Activated CD8-positive, alpha-beta memory T cell treated with anti-CD3 and anti-CD28 coated beads, Interleukin-2, amount 50 U/mL, for 24 hours (primary cell): ENCODE measurements around the gene PACRG.
"Not testable (repeated sequence)": the region's sequence is repeated elsewhere in the genome, so short reads cannot be mapped to it uniquely, and the experiment has no call there.

Source experiments
- DNase-seq: peaks from one replicate; pipeline ENCODE4 v3.0.0-alpha.2; 2020; ENCODE audit errors: extremely low read depth

Gene PACRG

GRCh38 chr6:162941128-162941527 is 213.4 kb downstream of the PACRG start:
- no peak for DNase-seq

- DNase-seq = no peak
Measured at GRCh38 chr6:162942866-162943265, 215.1 kb downstream of the PACRG start.

- no peak for DNase-seq
Measured at GRCh38 chr6:162943369-162943768, 215.6 kb downstream of the PACRG start.

- DNase-seq = no peak
Measured at GRCh38 chr6:162951164-162951743, 223.5 kb downstream of the PACRG start.

- no peak for DNase-seq
Measured at GRCh38 chr6:162952423-162952822, 224.6 kb downstream of the PACRG start.

GRCh38 chr6:162957062-162957461 is 229.3 kb downstream of the PACRG start:
- no peak for DNase-seq

- DNase-seq = no peak
Measured at GRCh38 chr6:162960679-162961457, 233.1 kb downstream of the PACRG start.

- DNase-seq = no peak
Measured at GRCh38 chr6:162962093-162962492, 234.3 kb downstream of the PACRG start.

GRCh38 chr6:162963861-162964260 is 236.1 kb downstream of the PACRG start:
- DNase-seq = no peak

- DNase-seq = no peak
Measured at GRCh38 chr6:162964488-162965140, 236.8 kb downstream of the PACRG start.

GRCh38 chr6:162965366-162965765 is 237.6 kb downstream of the PACRG start:
- DNase-seq = no peak

- DNase-seq = no peak
Measured at GRCh38 chr6:162970246-162970645, 242.5 kb downstream of the PACRG start.

- DNase-seq = no peak
Measured at GRCh38 chr6:162971356-162971755, 243.6 kb downstream of the PACRG start.

GRCh38 chr6:162973151-162973872 is 245.5 kb downstream of the PACRG start:
- no peak for DNase-seq

GRCh38 chr6:162973980-162974379 is 246.2 kb downstream of the PACRG start:
- DNase-seq = no peak

GRCh38 chr6:162974685-162975084 is 246.9 kb downstream of the PACRG start:
- no peak for DNase-seq

- no peak for DNase-seq
Measured at GRCh38 chr6:162976141-162976540, 248.4 kb downstream of the PACRG start.

GRCh38 chr6:162983234-162983633 is 255.5 kb downstream of the PACRG start:
- not testable (repeated sequence) for DNase-seq

GRCh38 chr6:162998777-162999176 is 271.0 kb downstream of the PACRG start:
- DNase-seq = no peak

GRCh38 chr6:162999575-163000285 is 272.0 kb downstream of the PACRG start:
- DNase-seq = no peak

- no peak for DNase-seq
Measured at GRCh38 chr6:163001330-163001729, 273.6 kb downstream of the PACRG start.

GRCh38 chr6:163008186-163008585 is 280.4 kb downstream of the PACRG start:
- DNase-seq = no peak
